Tibial nerve (tissue), 4 donors: ENCODE data around the gene RAI14. TPM values are rescaled to one million over a fixed set of nuclear protein-coding genes. Genes with fewer than 3 reads are reported as not detected.
A peak's percentile ranks its signal among the peaks of the same experiment; 100 is the strongest.

Experiments
- DNase-seq, 2 donors: peaks; one replicate each; pipeline ENCODE4 v3.0.0-alpha.2; 2019; ENCODE audit warnings: low spot score in 2 of 2
- H3K27ac ChIP-seq, 4 donors: fragments of 200-600 bp; sonication (generic) in 3 of 4; one replicate each; pipeline ENCODE4 v1.5.1; 2017 to 2019; ENCODE audit warnings: mild to moderate bottlenecking in 1 of 4
- H3K27me3 ChIP-seq, 2 donors: fragments of 200-600 bp; sonication (generic) in 1 of 2; one replicate each; pipeline versions ENCODE4 v1.5.1 to v1.6.0; 2017 to 2019
- H3K36me3 ChIP-seq, 3 donors: fragments of 200-600 bp; sonication (generic); one replicate each; pipeline ENCODE4 v1.5.1; 2018 to 2019
- H3K4me1 ChIP-seq, 4 donors: fragments of 200-600 bp; sonication (generic) in 3 of 4; one replicate each; pipeline ENCODE4 v1.5.1; 2017 to 2019
- H3K4me3 ChIP-seq, 4 donors: fragments of 200-600 bp; sonication (generic) in 3 of 4; one replicate each; pipeline ENCODE4 v1.5.1; 2017 to 2019; ENCODE audit warnings: mild to moderate bottlenecking in 1 of 4, moderate library complexity in 1 of 4
- H3K9me3 ChIP-seq, 4 donors: fragments of 200-600 bp; sonication (generic) in 3 of 4; one replicate each; pipeline ENCODE4 v1.5.1; 2017 to 2019
- CTCF ChIP-seq, 5 experiments: fragments of 200-600 bp in 3 of 5; fragments of 450-650 bp in 2 of 5; sonication (generic) in 3 of 5; IDR thresholded peaks; one replicate each; pipeline ENCODE4 v1.5.1; 2016 to 2019; ENCODE audit warnings: antibody characterized with exemption in 5 of 5, mild to moderate bottlenecking in 3 of 5, moderate library complexity in 2 of 5
- EP300 ChIP-seq, 2 donors: sonication (generic); formaldehyde crosslinking; IDR thresholded peaks; one replicate each; pipeline ENCODE4 v1.6.1; 2017; ENCODE audit warnings: antibody characterized with exemption in 2 of 2, mild to moderate bottlenecking in 1 of 2
- POLR2A ChIP-seq, 2 donors: fragments of 450-650 bp; IDR thresholded peaks; one replicate each; pipeline ENCODE4 v1.6.1; 2017; ENCODE audit warnings: antibody characterized with exemption in 2 of 2, mild to moderate bottlenecking in 2 of 2, moderate library complexity in 2 of 2
- WGBS, 2 donors: methylation state at CpG; one replicate each; pipeline ENCODE4 v1.1.5; 2018; 5-methylcytosine and 5-hydroxymethylcytosine counted together
- total RNA-seq, 4 donors: library from RNA; depleted of rRNA; stranded (reverse); fragments of >200 nt; gene quantifications; one replicate each; pipeline ENCODE4 v1.1.0, GENCODE V29; 2016

Gene RAI14
- total RNA-seq, 4 donors from 2014 or later, result 42.8 to 72.2 (median 68.0) TPM

GRCh38 chr5:34742061-34742460, 85.9 kb downstream of the RAI14 start:
- no peak for DNase-seq
- Histone ChIP-seq H3K36me3 (no peaks in the 10 kb centered on the region), H3K27ac (peak overlapping the region in 1 of 4 donors; percentile 10), H3K27me3 (no peaks in the 10 kb centered on the region), H3K4me3 (no peak overlapping the region), H3K9me3 (no peaks in the 10 kb centered on the region), H3K4me1 (peaks cover 0 to 48% (median 11%) of the 10 kb centered on the region in 4 donors)
- 92% methylated on average over 11 of the region's 11 CpGs for WGBS, 2 donors
- no peak for TF ChIP-seq CTCF (IDR thresholded peaks at IDR 0.05)
- TF ChIP-seq EP300 (IDR thresholded peaks at IDR 0.05), result no peak
- TF ChIP-seq POLR2A (IDR thresholded peaks at IDR 0.05), result no peak

GRCh38 chr5:34743878-34744277, 87.8 kb downstream of the RAI14 start:
- no peak for DNase-seq
- TF ChIP-seq EP300 (IDR thresholded peaks at IDR 0.05) (no peak), CTCF (IDR thresholded peaks at IDR 0.05) (no peak), POLR2A (IDR thresholded peaks at IDR 0.05) (no peak)
- Histone ChIP-seq H3K4me1 (peaks cover 0 to 31% (median 9%) of the 10 kb centered on the region in 4 donors), H3K36me3 (no peaks in the 10 kb centered on the region), H3K27me3 (no peaks in the 10 kb centered on the region), H3K27ac (no peak overlapping the region), H3K9me3 (no peaks in the 10 kb centered on the region), H3K4me3 (no peak overlapping the region)
- 59 to 61% methylated on average over 3 of the region's 3 CpGs for WGBS, 2 donors

GRCh38 chr5:34748431-34748830, 92.3 kb downstream of the RAI14 start:
- no peak overlapping the region for H3K4me3 ChIP-seq
- H3K27ac ChIP-seq, result no peak overlapping the region
- H3K9me3 ChIP-seq, result no peaks in the 10 kb centered on the region

GRCh38 chr5:34749431-34749873, 93.3 kb downstream of the RAI14 start:
- 64 to 78% methylated on average over 6 of the region's 6 CpGs for WGBS, 2 donors
- H3K4me1 ChIP-seq, result peaks cover 0 to 8% (median 0%) of the 10 kb centered on the region in 4 donors
- H3K27ac ChIP-seq, result peak overlapping the region in 1 of 4 donors; percentile 0
- no peak for DNase-seq
- H3K36me3 ChIP-seq, result no peaks in the 10 kb centered on the region
- H3K9me3 ChIP-seq, result no peaks in the 10 kb centered on the region
- no peaks in the 10 kb centered on the region for H3K27me3 ChIP-seq
- TF ChIP-seq EP300 (IDR thresholded peaks at IDR 0.05), result no peak
- no peak for TF ChIP-seq POLR2A (IDR thresholded peaks at IDR 0.05)
- no peak for TF ChIP-seq CTCF (IDR thresholded peaks at IDR 0.05)
- H3K4me3 ChIP-seq, result no peak overlapping the region

More at GRCh38 chr5:34748431-34748830, 92.3 kb downstream of the RAI14 start:
- TF ChIP-seq CTCF (IDR thresholded peaks at IDR 0.05), result no peak
- TF ChIP-seq EP300 (IDR thresholded peaks at IDR 0.05), result no peak
- no peak for TF ChIP-seq POLR2A (IDR thresholded peaks at IDR 0.05)
- no peaks in the 10 kb centered on the region for H3K36me3 ChIP-seq
- peaks cover 0 to 13% (median 0%) of the 10 kb centered on the region in 4 donors for H3K4me1 ChIP-seq
- H3K27me3 ChIP-seq, result no peaks in the 10 kb centered on the region
- no peak for DNase-seq
- 88 to 93% methylated on average over 3 of the region's 3 CpGs for WGBS, 2 donors

- no peaks in the 10 kb centered on the region for H3K9me3 ChIP-seq
- TF ChIP-seq EP300 (IDR thresholded peaks at IDR 0.05) (no peak), CTCF (IDR thresholded peaks at IDR 0.05) (no peak), POLR2A (IDR thresholded peaks at IDR 0.05) (no peak)
- no peak overlapping the region for H3K4me3 ChIP-seq
- no peaks in the 10 kb centered on the region for H3K36me3 ChIP-seq
- no peaks in the 10 kb centered on the region for H3K27me3 ChIP-seq
- WGBS, 2 donors, result 80 to 87% methylated on average over 8 of the region's 8 CpGs
- H3K27ac ChIP-seq, result no peak overlapping the region
- DNase-seq, result no peak
- H3K4me1 ChIP-seq, result peaks cover 0 to 13% (median 0%) of the 10 kb centered on the region in 4 donors
Measured at GRCh38 chr5:34750206-34750605, 94.1 kb downstream of the RAI14 start.
